ENCODE results near the gene ACOX2. TPM values are rescaled to one million over a fixed set of nuclear protein-coding genes. Genes with fewer than 3 reads are reported as not detected.
A peak's percentile ranks its signal among the peaks of the same experiment; 100 is the strongest.

ACOX2 gene
- 1 to 10 TPM; 2.6 to 6.6 (median 4.5) TPM for total RNA-seq

GRCh38 chr3:58536501-58537411 is at the start of gene ACOX2:
ACOX2 (minus strand) TSS chr3:58537190; CDS start chr3:58535106, 2,084 bp downstream.
- H3K4me3 ChIP-seq (ENCODE audit: low read depth, poor library complexity, severe bottlenecking): no peak within 1 kb of the TSS
- TF ChIP-seq POLR2A (IDR thresholded peaks at IDR 0.05) (no peak), CTCF (IDR thresholded peaks at IDR 0.05) (no peak)
- intact Hi-C loops (cut with DNase I; ENCODE audit: low total_unique reads): loop anchor here (10.0 kb wide), 1 partner anchor 212 kb away; no protein-coding TSS in a partner anchor
- 59 to 61% methylated on average over 13 of the region's 13 CpGs for WGBS, 2 donors
- peak; percentile 37 to 87 for DNase-seq (ENCODE audit: low spot score in 2 of 2)

- no peak overlapping the region for H3K4me3 ChIP-seq (ENCODE audit: low read depth, poor library complexity, severe bottlenecking)
- DNase-seq (ENCODE audit: low spot score in 2 of 2): no peak
- no peak for TF ChIP-seq CTCF (IDR thresholded peaks at IDR 0.05)
- no peak for TF ChIP-seq POLR2A (IDR thresholded peaks at IDR 0.05)
- intact Hi-C loops (cut with DNase I; ENCODE audit: low total_unique reads): no loop called here
- 38 to 45% methylated on average over 8 of the region's 8 CpGs for WGBS, 2 donors
These were observed 49.0 kb upstream of the ACOX2 start for GRCh38 chr3:58585994-58586393.

- 2% methylated on average over 43 to 46 of the region's 46 CpGs for WGBS, 2 donors
- intact Hi-C loops (cut with DNase I; ENCODE audit: low total_unique reads): no loop called here
- peak; percentile 77 to 97 for DNase-seq (ENCODE audit: low spot score in 2 of 2)
These were observed 48.2 kb upstream of the ACOX2 start for GRCh38 chr3:58585005-58585786.

GRCh38 chr3:58584690-58585004 is 47.7 kb upstream of the ACOX2 start:
- TF ChIP-seq POLR2A (IDR thresholded peaks at IDR 0.05) (no peak), CTCF (IDR thresholded peaks at IDR 0.05) (no peak)
- H3K4me3 ChIP-seq (ENCODE audit: low read depth, poor library complexity, severe bottlenecking): peak overlapping the region; percentile 36
- no peak for DNase-seq (ENCODE audit: low spot score in 2 of 2)
- WGBS, 2 donors: 23 to 28% methylated on average over 10 of the region's 10 CpGs
- intact Hi-C loops (cut with DNase I; ENCODE audit: low total_unique reads): no loop called here

More at GRCh38 chr3:58585005-58585786, 48.2 kb upstream of the ACOX2 start:
- H3K4me3 ChIP-seq (ENCODE audit: low read depth, poor library complexity, severe bottlenecking): peak overlapping the region; percentile 36
- no peak for TF ChIP-seq POLR2A (IDR thresholded peaks at IDR 0.05)
- peak in 1 of 3 donors; percentile 25 for TF ChIP-seq CTCF (IDR thresholded peaks at IDR 0.05)

- 73 to 75% methylated on average over 11 of the region's 11 CpGs for WGBS, 2 donors
- intact Hi-C loops (cut with DNase I; ENCODE audit: low total_unique reads): no loop called here
- no peak for DNase-seq (ENCODE audit: low spot score in 2 of 2)
- H3K4me3 ChIP-seq (ENCODE audit: low read depth, poor library complexity, severe bottlenecking): no peak overlapping the region
- no peak for TF ChIP-seq POLR2A (IDR thresholded peaks at IDR 0.05)
- no peak for TF ChIP-seq CTCF (IDR thresholded peaks at IDR 0.05)
These were observed 44.5 kb upstream of the ACOX2 start for GRCh38 chr3:58581328-58582091.

Measured in lower leg skin (tissue), 4 donors.